Mucosa of gallbladder (tissue), 1 donor: ENCODE measurements around the gene CKAP4. TPM values are rescaled to one million over a fixed set of nuclear protein-coding genes. Genes with fewer than 3 reads are reported as not detected.

Experiments
- DNase-seq: peaks from one replicate; pipeline ENCODE4 v3.0.0-alpha.2; 2020; ENCODE audit warnings: low spot score
- total RNA-seq: library from RNA; stranded (reverse); gene quantifications from one replicate; pipeline ENCODE4 v1.2.1, GENCODE V29; 2021
- donor health status: DM: no; HTN: no; CAD: no.

Gene CKAP4
- total RNA-seq, 1 donor from 2014 or later: 51.0 TPM

DNA sequence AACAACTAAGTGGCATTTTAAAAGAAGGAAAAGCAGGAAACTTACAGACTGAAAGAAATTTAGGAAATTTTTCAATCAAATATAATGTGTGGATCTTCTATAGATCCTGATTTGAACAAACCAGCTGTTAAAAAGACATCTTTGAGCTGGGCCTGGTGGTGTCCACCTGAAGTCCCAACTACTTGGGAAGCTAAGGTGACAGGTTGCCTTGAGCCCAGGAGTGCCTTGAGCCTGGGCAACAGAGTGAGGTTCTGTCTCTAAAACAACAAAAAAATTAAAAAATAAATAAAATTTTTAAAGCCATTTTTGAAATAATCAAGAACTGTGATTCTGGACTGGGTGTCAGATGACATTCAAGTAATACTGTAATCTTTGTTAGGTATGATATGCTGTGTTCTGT lies 7.0 kb downstream of the CKAP4 start:
- no peak for DNase-seq

- DNase-seq: no peak
Observed at GRCh38 chr12:106239951-106240335, 7.9 kb downstream of the CKAP4 start.

GRCh38 chr12:106239241-106239950 lies 8.4 kb downstream of the CKAP4 start:
- no peak for DNase-seq

DNA sequence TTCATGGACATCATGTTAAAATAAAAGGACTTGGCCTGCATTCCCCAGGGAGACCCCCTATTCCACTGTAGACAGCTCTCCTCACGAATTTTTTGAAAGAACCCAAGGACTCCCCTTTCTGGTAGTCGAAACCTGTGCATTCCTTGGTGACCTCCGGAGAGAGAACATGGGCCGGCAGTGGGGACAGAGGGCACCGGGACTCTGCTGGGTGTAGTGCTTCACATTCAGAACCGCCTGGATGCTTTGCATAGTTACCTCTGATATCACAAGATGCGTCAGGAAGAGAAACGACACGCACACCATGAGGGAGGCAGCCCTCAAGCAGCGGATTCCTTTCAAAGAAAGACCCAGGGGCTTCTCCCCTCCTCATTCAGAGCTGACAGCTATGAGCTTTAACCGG lies 9.7 kb downstream of the CKAP4 start:
- DNase-seq: no peak

GRCh38 chr12:106235770-106236169 lies 12.1 kb downstream of the CKAP4 start:
- no peak for DNase-seq

DNA sequence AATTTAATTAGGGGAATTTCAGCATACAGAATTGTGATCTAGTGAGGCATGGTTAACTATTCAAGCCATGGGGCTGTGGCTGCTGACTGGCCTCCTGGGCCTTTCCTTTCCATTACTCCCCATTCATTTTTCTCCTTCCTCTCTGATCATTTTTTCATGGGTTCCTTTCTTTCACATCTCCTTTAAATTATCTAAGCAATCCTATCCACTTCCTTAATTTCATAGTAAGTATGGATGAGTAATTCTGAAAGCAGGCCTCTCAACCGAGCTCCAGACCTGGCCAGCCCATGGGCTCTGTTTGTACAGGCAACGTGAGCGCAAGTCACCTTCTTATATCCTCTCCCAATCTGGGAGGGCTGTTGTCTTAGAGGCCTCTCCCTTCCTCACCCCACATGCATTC lies 13.4 kb downstream of the CKAP4 start:
- no peak for DNase-seq

- no peak for DNase-seq
Observed at GRCh38 chr12:106233011-106233410, 14.8 kb downstream of the CKAP4 start.

- no peak for DNase-seq
Observed at GRCh38 chr12:106229036-106229591, 18.7 kb downstream of the CKAP4 start.

GRCh38 chr12:106228320-106228710 lies 19.5 kb downstream of the CKAP4 start:
- DNase-seq: no peak

DNA sequence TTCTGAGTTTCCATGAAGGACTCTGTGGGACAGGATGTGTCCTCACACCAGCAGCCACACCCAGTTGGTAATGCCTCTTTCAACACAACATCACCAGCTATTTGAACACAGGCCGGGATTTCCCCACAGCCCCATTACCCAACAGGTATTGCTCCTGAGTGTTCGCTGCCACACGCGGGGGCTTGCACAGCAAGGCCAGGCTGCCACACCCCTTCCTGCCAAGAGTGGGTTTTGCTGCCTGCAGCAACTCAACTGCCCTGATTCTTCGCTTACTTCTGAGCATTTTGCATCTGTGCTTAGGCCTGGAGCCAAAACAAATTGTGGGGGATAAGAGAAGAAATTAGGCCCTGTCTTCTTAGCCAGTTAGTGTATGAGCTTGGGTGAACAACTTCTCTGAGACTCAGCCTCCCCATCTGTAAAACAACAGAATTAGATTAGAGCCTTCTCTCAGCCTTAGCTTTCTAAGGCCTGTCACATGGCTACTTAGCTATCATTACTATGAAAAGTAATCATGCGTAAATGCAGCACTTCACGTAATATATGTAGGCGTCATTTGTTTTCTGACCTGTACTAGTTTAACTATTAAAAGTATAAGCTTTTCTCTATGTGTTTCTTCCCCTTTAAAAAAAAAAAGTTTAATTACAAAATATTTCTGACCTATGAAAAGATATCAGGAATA lies 20.0 kb downstream of the CKAP4 start:
- no peak for DNase-seq

DNA sequence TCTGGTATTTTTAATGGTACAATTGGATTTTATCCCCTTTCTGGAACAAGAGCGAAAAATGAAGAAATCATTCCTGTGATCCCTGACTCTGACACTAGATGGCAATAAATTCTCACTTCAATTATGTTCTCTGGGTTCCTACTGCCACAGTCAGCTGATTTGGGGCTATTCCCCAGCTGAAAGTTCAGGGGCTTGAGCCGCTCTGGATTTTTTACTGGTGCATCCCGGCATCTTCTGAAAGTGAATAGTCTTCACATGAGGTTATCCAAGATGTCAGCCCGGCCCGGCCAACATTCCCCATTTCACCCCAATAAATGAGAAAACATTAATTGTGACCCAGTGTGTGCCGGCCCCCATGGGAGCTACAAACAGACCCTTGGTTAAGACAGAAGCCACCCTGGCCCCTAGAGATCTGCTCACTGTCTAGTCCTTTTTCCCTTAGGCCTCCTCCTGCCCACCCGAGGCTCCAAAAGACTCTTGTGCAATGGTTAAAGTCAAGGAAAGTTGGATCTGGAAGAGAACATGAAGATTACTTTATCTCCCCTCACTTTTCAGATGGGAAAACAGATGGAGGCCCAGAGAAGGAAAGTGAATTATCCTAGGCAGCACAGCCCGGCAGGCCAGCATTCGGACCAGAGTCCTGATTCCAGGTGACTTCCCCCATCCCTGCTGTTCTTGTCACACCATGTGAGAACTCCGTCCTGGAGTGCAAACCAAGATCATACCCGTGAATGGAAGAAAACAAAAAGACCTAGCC lies 20.8 kb downstream of the CKAP4 start:
- DNase-seq: peak; percentile 23

- DNase-seq: no peak
Observed at GRCh38 chr12:106224355-106224706, 23.5 kb downstream of the CKAP4 start.

DNA sequence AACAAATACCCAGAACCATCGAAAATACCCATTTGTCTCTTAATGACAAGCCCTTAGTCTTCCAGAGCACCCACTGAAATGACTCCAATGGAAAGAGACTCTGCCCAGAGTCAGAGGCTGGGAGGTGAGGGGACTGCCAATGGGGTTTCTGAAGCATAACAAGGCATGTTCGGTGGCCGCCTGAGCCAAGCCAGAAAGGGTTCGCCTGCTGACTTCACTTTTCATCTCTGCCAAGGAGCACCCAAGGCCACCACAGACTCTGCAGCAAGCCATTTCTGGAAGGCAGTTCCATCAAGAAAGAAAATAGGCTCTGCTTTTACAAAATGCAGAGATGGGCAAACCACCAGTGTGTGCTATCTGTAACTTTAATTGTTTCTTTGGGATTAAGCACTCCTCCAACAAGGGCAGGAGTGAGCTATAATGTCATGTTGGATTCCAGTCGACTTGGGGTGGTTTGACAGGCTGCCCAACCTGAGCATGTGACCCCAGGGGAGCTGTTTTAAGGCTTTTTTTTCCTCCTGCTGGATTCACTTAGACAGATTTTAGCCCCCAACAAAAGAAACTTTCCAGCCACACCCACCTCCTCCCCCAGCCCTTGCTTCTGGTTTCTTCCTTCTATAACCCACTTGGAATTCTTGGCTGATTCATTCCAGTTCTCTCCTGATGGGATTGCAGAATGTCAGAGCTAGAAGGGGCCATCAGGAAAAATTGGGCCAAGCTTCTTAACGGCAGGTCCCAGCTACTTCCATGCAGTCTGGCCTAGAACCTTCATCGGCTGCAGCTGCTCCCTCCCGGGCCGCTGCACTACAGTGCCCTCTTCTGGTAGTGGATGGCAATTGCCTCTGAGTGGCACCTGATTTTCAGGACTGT lies 24.1 kb downstream of the CKAP4 start:
- DNase-seq: peak; percentile 67

DNA sequence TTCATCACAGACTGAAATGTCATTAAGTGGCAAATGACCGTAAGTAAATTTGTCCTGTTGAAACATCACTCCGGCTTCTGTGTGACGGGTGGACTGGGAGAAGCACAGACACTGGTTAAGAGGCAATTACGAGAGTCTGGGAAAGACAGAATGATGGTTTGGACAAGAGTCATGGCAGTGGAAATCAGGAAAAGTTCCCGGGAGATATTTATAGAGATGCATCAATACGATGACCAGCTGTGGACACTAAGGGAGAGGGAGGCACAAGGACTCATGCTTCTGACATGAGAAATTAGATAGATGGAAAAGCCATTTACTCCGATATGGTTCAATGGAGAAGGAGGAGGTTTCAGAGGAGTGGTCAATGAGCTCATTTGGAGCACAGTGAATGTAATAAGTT lies 27.3 kb downstream of the CKAP4 start:
- DNase-seq: no peak

DNA sequence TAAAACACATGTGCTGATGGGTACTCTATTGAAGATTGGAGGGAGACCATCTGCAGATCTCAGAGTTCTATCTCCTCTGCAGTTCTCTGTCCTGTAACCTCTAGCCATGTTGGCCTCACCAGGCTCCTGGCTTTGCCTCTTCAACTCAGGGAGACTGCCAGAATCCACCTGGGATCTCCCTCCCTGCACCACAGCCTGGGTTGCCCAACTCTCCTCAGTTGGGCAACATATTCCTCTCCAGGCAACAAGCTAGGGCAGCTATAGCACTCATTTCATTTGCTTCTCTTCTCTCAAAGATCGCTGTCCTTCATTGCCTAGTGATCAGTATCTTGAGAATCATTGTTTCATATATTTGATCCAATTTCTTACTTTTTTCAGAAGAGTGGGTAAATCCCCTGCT lies 28.8 kb downstream of the CKAP4 start:
- no peak for DNase-seq

GRCh38 chr12:106217706-106218105 lies 30.1 kb downstream of the CKAP4 start:
- no peak for DNase-seq

GRCh38 chr12:106214571-106214970 lies 33.2 kb downstream of the CKAP4 start:
- no peak for DNase-seq

DNA sequence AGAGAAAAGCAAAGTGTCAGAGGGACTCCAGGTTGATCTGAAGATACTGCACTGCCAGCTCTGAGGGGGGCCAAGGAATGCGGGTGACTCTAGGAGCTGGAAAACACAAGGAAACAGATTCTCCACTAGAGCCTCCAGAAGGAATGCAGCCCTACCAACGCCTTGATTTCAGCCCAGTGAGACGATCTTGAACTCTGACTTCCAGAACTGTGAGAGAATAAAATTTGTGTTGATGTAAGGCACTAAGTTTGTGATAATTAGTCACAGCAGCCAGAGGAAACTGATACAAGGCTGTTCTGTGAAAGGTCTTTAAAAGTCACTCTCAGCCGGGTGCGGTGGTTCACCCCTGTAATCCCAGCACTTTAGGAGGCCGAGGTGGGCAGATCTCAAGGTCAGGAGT lies 34.2 kb downstream of the CKAP4 start:
- DNase-seq: no peak

DNA sequence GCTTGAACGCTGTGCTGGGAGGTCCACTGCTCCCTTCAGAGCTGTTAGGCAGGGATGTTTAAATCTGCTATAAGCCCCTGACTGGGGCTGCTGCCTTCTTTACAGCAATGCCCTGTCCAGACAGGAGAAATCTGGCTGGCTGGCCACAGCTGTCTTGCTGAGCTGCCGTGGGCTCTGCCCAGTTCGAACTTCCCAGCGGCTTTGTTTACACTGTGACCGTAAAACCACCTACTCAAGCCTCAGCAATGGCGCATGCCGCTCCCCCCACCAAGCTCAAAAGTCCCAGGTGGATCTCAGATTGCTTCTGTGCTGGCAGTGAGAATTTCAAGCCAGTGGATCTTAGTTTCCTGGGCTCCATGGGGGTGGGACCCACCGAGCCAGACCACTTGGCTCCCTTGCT lies 35.8 kb downstream of the CKAP4 start:
- DNase-seq: no peak

- DNase-seq: no peak
Observed at GRCh38 chr12:106205208-106206069, 42.4 kb downstream of the CKAP4 start.

GRCh38 chr12:106204312-106204711 lies 43.5 kb downstream of the CKAP4 start:
- no peak for DNase-seq
